ENCODE results near the gene SS18.

The SS18 gene

DNA sequence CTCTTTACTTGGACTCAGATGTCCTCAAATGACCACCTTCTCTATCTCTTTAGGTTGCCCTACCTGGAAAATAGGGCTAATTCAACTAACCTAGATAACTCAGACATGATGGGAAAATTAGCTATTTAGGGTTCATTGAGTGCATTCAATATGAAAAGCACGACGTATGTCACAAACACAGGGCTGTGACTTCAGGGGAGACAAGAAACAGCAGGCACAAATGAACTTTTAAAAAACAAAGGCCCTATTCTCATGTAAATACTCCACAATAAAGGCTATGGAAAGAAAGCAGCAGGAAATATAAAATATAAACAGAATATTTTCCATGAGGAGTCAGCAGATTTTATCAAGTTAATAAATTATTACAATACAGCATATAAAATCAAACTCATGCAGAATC lies 97.8 kb downstream of the SS18 start:
- DNase-seq: no peak

DNA sequence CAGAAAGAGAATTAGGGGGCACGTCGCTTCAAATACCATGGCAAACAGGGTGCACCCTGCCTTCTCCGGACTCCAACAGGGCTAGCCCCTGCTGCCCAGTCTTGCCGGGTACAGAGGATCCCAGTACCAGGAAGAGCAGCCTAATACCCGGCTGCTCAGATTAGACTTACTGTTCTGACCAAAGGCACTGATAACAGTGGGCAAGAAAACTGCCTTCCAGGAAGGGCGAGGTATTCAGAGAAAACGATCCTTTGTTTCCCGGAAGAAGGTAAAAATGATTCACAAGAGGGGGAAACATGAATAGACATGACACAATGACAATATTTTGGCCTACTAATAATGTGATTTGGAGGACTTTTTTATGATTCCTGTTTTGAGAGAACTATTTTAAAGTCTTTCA lies 99.9 kb downstream of the SS18 start:
- DNase-seq: no peak

DNA sequence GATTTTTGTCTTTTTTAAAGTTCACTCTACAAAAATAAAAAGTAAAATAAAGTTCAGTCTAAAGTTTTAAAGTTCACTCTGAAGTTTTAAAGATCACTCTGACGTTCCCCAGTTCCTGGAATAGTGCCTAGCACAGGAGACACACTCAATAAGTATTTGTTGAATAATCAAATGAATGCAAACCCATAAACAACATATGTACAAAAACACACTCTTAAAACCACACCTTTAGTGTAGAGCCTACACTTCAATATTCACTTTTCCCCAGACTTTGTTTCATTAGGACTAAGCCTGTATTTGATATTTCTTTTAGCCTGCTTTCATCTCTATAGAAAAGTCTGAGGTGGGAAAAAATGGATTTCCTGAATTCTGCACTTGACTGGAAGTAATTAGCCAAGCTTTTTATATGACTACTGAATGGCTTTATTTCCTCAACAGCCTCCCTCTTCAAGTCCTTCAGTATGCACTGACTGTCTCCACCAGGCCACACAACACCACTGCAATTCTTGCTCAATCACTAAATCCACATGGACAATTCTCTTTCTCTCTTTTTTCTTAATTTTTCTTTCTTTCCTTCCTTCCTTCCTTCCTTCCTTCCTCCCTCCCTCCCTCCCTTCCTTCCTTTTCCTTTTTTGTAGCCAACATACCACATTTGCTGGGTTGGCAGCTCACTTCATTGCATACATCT lies 104.6 kb downstream of the SS18 start:
- no peak for DNase-seq

DNA sequence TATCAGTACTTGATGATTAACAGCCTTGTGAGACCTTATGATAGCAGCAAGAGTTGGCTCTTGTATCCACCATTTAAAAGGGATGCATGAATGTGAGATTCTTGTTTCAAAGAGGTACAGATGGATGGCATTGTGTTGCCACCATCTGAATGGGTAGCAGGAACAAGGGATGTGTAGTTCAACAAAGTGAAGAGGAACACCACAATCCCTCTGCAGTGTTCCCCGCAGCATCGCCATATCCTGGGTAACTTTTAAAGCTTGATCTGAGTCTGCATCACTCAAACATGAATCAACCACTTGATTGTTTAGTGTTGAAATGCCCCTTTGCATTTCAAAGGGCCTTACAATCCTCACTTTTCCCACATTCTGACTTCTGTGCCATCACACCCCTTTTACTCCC lies 106.7 kb downstream of the SS18 start:
- DNase-seq: no peak

DNA sequence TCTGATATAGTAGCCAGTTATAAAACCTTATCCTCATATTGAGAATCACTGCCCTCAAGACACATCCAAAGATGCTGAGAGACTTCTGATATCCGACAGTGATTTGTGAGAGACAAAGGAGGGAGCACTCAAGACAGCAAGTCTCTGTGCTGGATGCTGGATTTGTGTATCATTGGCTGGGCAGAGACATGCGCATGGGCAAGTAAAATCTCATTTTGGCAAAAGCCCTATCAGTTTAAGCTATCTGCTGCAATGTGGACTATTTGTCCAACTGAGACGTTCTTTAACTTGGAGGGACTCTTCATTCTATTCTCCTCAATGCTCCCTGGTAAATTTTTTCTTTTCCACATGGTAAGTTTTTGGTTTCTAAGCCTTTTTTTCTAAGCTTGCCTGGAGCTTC lies 107.5 kb downstream of the SS18 start:
- no peak for DNase-seq

DNA sequence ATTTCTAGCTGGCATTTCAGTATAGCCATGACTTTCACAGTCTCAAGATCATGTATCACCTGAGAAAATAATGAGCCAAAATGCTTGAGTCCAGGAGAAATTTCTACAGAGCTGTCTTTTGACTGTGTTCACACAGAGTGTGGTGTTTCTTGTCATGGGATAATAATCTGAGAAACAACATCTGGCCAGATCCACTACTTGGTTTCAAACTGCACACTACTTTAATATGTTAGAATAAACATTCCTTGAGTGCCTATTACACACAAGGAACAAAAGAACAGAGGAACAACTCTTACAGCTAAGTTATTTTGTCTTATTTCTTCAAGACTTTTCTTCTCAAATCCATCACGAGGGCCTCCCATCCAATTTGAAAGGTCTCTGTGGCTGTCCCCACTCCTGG lies 108.3 kb downstream of the SS18 start:
- DNase-seq: no peak

DNA sequence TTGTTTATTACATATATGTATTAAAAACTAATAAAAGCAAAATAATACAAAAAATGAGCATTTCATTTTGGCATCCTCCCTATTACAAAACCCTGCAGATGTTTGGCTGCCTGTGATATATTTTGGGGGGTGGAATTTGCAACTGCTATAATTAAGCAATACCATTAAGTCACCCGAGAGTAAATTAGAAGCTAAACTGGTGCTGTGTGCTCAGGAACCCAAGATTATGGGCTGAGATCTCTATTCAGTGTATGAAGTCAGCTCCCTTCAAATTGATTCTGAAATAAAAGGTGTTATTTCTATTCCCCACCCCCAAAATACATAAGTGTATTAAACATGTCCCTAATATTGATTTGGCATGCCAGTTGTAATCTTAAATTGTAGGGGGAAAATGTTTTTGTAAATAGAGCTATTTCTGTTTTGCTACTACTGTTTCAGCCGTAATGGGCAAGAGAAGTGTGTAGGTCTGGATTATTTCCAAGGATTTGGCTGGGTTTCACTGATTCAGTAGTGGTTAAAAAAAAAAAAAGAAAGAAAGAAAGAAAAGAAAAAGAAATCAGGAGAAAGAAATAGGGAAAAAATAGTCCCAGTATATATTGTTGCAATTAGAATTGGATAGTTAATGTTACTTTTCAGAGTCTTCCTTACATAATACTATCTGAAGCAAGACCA lies 110.9 kb downstream of the SS18 start:
- no peak for DNase-seq

DNA sequence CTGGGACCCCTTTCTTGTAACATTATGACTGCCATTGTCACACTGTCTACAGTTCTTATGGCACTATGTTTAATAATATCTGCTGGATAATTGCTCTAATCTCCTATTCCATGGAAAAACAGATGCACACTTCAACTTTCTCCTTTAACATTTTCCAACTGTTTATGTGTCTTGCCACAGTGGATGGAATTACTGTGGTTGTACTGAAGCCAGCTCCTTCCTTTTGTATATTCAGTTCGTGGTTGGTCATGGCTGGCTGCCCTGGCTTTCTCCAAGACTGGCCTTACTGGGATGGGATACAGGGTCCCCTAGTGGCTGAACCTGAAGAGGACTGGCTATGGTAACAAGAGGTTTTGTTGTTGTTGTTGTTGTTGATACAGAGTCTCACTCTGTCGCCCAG lies 113.9 kb downstream of the SS18 start:
- DNase-seq: no peak

DNA sequence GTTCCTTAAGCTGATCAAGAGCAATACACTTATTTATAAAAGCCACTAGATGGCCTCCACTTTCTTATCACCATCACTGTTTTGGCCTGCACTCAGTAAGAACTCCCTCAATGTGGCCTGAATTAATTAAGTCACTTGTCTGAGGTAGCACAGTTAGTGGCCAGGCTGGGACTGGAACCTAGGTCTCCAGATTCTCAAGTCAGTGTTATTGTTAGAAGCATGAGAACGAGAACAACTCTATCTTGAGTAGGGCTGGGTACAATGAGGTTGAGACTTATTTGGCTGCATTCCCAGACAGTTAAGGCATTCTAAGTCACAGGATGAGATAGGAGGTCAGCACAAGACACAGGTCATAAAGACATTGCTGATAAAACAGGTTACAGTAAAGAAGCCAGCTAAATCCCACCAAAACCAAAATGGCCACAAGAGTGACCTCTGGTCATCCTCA lies 115.8 kb downstream of the SS18 start:
- DNase-seq: no peak
